ENCODE results near the gene GPRIN1.

- TF ChIP-seq, protein P1, sequence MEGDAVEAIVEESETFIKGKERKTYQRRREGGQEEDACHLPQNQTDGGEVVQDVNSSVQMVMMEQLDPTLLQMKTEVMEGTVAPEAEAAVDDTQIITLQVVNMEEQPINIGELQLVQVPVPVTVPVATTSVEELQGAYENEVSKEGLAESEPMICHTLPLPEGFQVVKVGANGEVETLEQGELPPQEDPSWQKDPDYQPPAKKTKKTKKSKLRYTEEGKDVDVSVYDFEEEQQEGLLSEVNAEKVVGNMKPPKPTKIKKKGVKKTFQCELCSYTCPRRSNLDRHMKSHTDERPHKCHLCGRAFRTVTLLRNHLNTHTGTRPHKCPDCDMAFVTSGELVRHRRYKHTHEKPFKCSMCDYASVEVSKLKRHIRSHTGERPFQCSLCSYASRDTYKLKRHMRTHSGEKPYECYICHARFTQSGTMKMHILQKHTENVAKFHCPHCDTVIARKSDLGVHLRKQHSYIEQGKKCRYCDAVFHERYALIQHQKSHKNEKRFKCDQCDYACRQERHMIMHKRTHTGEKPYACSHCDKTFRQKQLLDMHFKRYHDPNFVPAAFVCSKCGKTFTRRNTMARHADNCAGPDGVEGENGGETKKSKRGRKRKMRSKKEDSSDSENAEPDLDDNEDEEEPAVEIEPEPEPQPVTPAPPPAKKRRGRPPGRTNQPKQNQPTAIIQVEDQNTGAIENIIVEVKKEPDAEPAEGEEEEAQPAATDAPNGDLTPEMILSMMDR (IDR thresholded peaks at IDR 0.05; ENCODE audit: insufficient read depth, low read length): no peak
- TF ChIP-seq, protein P2, sequence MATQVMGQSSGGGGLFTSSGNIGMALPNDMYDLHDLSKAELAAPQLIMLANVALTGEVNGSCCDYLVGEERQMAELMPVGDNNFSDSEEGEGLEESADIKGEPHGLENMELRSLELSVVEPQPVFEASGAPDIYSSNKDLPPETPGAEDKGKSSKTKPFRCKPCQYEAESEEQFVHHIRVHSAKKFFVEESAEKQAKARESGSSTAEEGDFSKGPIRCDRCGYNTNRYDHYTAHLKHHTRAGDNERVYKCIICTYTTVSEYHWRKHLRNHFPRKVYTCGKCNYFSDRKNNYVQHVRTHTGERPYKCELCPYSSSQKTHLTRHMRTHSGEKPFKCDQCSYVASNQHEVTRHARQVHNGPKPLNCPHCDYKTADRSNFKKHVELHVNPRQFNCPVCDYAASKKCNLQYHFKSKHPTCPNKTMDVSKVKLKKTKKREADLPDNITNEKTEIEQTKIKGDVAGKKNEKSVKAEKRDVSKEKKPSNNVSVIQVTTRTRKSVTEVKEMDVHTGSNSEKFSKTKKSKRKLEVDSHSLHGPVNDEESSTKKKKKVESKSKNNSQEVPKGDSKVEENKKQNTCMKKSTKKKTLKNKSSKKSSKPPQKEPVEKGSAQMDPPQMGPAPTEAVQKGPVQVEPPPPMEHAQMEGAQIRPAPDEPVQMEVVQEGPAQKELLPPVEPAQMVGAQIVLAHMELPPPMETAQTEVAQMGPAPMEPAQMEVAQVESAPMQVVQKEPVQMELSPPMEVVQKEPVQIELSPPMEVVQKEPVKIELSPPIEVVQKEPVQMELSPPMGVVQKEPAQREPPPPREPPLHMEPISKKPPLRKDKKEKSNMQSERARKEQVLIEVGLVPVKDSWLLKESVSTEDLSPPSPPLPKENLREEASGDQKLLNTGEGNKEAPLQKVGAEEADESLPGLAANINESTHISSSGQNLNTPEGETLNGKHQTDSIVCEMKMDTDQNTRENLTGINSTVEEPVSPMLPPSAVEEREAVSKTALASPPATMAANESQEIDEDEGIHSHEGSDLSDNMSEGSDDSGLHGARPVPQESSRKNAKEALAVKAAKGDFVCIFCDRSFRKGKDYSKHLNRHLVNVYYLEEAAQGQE (IDR thresholded peaks at IDR 0.05; ENCODE audit: insufficient replicate concordance, low read depth): no peak
- TF ChIP-seq POLR2AphosphoS5 (IDR thresholded peaks at IDR 0.05; ENCODE audit: low read depth) (no peak), GABPA (IDR thresholded peaks at IDR 0.05; ENCODE audit: low read depth) (no peak)
These were observed 20.1 kb upstream of the GPRIN1 start, which contains the start of the genes EIF4E1B and SNCB for GRCh38 chr5:176629853-176630680.

Measured in HL-60 (cell line).